Parathyroid adenoma (tissue), 2 donors: ENCODE data around the gene CST2.

Source experiments
- H2AFZ ChIP-seq: fragments of 300-600 bp; sonication (generic); one replicate; pipeline ENCODE4 v1.7.0; 2017; ENCODE audit warnings: antibody characterized with exemption, mild to moderate bottlenecking
- H3K27ac ChIP-seq: fragments of 300-600 bp; sonication (generic); one replicate; pipeline ENCODE4 v1.7.0; 2017
- H3K27me3 ChIP-seq: fragments of 300-600 bp; sonication (generic); one replicate; pipeline ENCODE4 v1.7.0; 2017; ENCODE audit warnings: low read length; ENCODE audit not compliant: control insufficient read depth, insufficient read depth
- H3K36me3 ChIP-seq: fragments of 300-600 bp; sonication (generic); one replicate; pipeline ENCODE4 v1.7.0; 2017; ENCODE audit warnings: low read length; ENCODE audit not compliant: control insufficient read depth, insufficient read depth
- H3K4me1 ChIP-seq: fragments of 300-600 bp; sonication (generic); one replicate; pipeline ENCODE4 v1.7.0; 2017; ENCODE audit warnings: control low read depth
- H3K4me2 ChIP-seq: fragments of 300-600 bp; sonication (generic); one replicate; pipeline ENCODE4 v1.7.0; 2017; ENCODE audit warnings: low read length
- H3K4me3 ChIP-seq: fragments of 300-600 bp; sonication (generic); one replicate; pipeline ENCODE4 v1.7.0; 2017; ENCODE audit warnings: low read depth, low read length
- H3K79me2 ChIP-seq: fragments of 300-600 bp; sonication (generic); one replicate; pipeline ENCODE4 v1.7.0; 2017; ENCODE audit warnings: control low read depth
- H3K9ac ChIP-seq: fragments of 300-600 bp; sonication (generic); one replicate; pipeline ENCODE4 v1.7.0; 2017; ENCODE audit warnings: mild to moderate bottlenecking
- H3K9me3 ChIP-seq: fragments of 300-600 bp; sonication (generic); one replicate; pipeline ENCODE4 v1.7.0; 2017; ENCODE audit warnings: low read length; ENCODE audit not compliant: control insufficient read depth
- CTCF ChIP-seq: fragments of 300-600 bp; sonication (generic); IDR thresholded peaks from one replicate; pipeline ENCODE4 v1.7.0; 2017; ENCODE audit warnings: antibody characterized with exemption, mild to moderate bottlenecking
- donor health status: primary hyperparathyroidism.

CST2 gene

GRCh38 chr20:23774081-23774480, 52.4 kb downstream of the CST2 start:
- H3K27ac ChIP-seq: no peak overlapping the region
- H3K9ac ChIP-seq: no peak overlapping the region
- H3K27me3 ChIP-seq: no peaks in the 10 kb centered on the region
- H2AFZ ChIP-seq: no peak overlapping the region
- H3K79me2 ChIP-seq: no peaks in the 10 kb centered on the region
- no peaks in the 10 kb centered on the region for H3K9me3 ChIP-seq
- no peaks in the 10 kb centered on the region for H3K4me1 ChIP-seq
- H3K4me2 ChIP-seq: no peak overlapping the region
- no peak for TF ChIP-seq CTCF
- no peak overlapping the region for H3K4me3 ChIP-seq
- no peaks in the 10 kb centered on the region for H3K36me3 ChIP-seq
